GM12878 (cell line): ENCODE results near the gene DMWD.

Experiments used
- BCL11A ChIP-seq: IDR thresholded peaks from 2 replicates; pipeline ENCODE4 v1.6.1; 2011; ENCODE audit warnings: low read depth, low read length
- CTCF ChIP-seq, 3 experiments: IDR thresholded peaks in 2 of 3; conservative IDR thresholded peaks in 1 of 3; 2 replicates each; pipeline ENCODE4 v1.5.1; 2011; ENCODE audit warnings: low read depth in 3 of 3, low read length in 3 of 3, mild to moderate bottlenecking in 3 of 3, control low read depth in 2 of 3, moderate library complexity in 2 of 3, inconsistent platforms in 1 of 3, mixed read lengths in 1 of 3; ENCODE audit not compliant: control insufficient read depth in 2 of 3, insufficient read depth in 1 of 3; ENCODE audit errors: extremely low read depth in 1 of 3
- POLR2A ChIP-seq: IDR thresholded peaks from 2 replicates; pipeline ENCODE4 v1.6.1; 2011; ENCODE audit warnings: low read depth, mild to moderate bottlenecking, low read length
- RFX5 ChIP-seq: IDR thresholded peaks from 2 replicates; pipeline ENCODE4 v1.6.1; 2011; ENCODE audit warnings: low read depth, low read length, improper control_type of control experiment
- ZNF274 ChIP-seq: IDR thresholded peaks from one replicate; pipeline ENCODE4 v1.8.0; 2011; ENCODE audit not compliant: insufficient read length, insufficient read depth
- ZNF687 ChIP-seq: fragments of 450-650 bp; IDR thresholded peaks from 2 replicates; pipeline ENCODE4 v1.6.1; 2017; ENCODE audit warnings: mild to moderate bottlenecking, moderate library complexity

GRCh38 chr19:45817010-45817724 is 24.5 kb upstream of the DMWD start:
- TF ChIP-seq BCL11A (no peak), CTCF (IDR thresholded peaks at IDR 0.05 in 2 of 3, conservative IDR thresholded peaks at IDR 0.05 in 1 of 3; ENCODE audit: control insufficient read depth in 2 of 3, extremely low read depth in 1 of 3, insufficient read depth in 1 of 3, low read depth in 3 of 3, low read length in 3 of 3) (peak; percentile 96 to 100 (median 98)), RFX5 (0 out of 2 replicates have a peak, but pooled peaks have one; percentile 17), ZNF274 (no peak), ZNF687 (no peak), POLR2A (no peak)
